ENCODE measurements around the gene CD8A. TPM values are rescaled to one million over a fixed set of nuclear protein-coding genes. Genes with fewer than 3 reads are reported as not detected.

CD8A gene
- total and polyA plus RNA-seq, 2 of the 8 experiments (the other 6 are each of a cell fraction or from before 2014, with no cell fraction given) = 0.14 to 0.39 TPM

- Histone ChIP-seq H3K23ac (ENCODE audit: insufficient read length) (no peak overlapping the region), H2AFZ (ENCODE audit: low read length) (no peak overlapping the region), H3K4me3 (ENCODE audit: extremely low read depth in 1 of 4, insufficient read depth in 2 of 4, low read depth in 3 of 4, low read length in 4 of 4) (no peak overlapping the region), H3K56ac (replicated peaks; ENCODE audit: insufficient read length, low read depth, low read length) (no peak overlapping the region), H4K20me1 (replicated peaks in 1 of 2; ENCODE audit: control insufficient read depth in 1 of 2, insufficient read depth in 2 of 2, low read length in 2 of 2) (peaks cover 0 to 4% of the 10 kb centered on the region in 2 experiments), H2BK12ac (ENCODE audit: low read depth, low read length) (no peak overlapping the region), H2BK5ac (ENCODE audit: low read depth, low read length) (no peak overlapping the region), H3K9me3 (ENCODE audit: insufficient read depth in 2 of 2, low read depth in 1 of 2, low read length in 1 of 2) (no peaks in the 10 kb centered on the region), H2AK5ac (ENCODE audit: low read depth, low read length) (no peak overlapping the region), H3K36me3 (ENCODE audit: control insufficient read depth in 2 of 4, insufficient read depth in 4 of 4, low read length in 3 of 4) (no peaks in the 10 kb centered on the region), H3K27me3 (replicated peaks in 1 of 4; ENCODE audit: control insufficient read depth in 3 of 4, extremely low read depth in 1 of 4, insufficient read depth in 3 of 4, low read length in 3 of 4) (peaks cover 6 to 17% (median 14%) of the 10 kb centered on the region in 4 experiments), H2BK15ac (ENCODE audit: low read length) (no peak overlapping the region), H2BK20ac (ENCODE audit: low read length) (no peak overlapping the region), H3K14ac (ENCODE audit: insufficient read length) (no peak overlapping the region), H3K4me2 (ENCODE audit: insufficient read depth in 1 of 2, low read depth in 2 of 2, low read length in 2 of 2) (no peak overlapping the region), H3K9ac (replicated peaks in 1 of 4; ENCODE audit: extremely low read depth in 1 of 4, low read depth in 3 of 4, low read length in 3 of 4) (no peak overlapping the region), H3K4me1 (replicated peaks in 1 of 4; ENCODE audit: control insufficient read depth in 3 of 4, insufficient read depth in 4 of 4, low read length in 3 of 4) (0 out of 7 replicates have a peak, but pooled peaks cover 0 to 1% (median 0%) of the 10 kb centered on the region in 4 experiments), H3K79me2 (ENCODE audit: control insufficient read depth in 1 of 2, insufficient read depth in 2 of 2, low read length in 2 of 2) (no peaks in the 10 kb centered on the region), H3K79me1 (ENCODE audit: low read depth, low read length) (no peaks in the 10 kb centered on the region), H3K23me2 (ENCODE audit: low read depth, low read length) (no peaks in the 10 kb centered on the region; the same call in 1 of the 2 replicates), H3K4ac (replicated peaks; ENCODE audit: insufficient read length, low read depth, low read length) (no peak overlapping the region), H3K18ac (ENCODE audit: extremely low read depth, low read length) (no peak overlapping the region), H3K27ac (ENCODE audit: low read depth, low read length) (no peak overlapping the region), H4K8ac (ENCODE audit: extremely low read depth, insufficient read depth, low read length) (no peak overlapping the region), H4K5ac (ENCODE audit: insufficient read length, low read depth, low read length) (no peak overlapping the region), H4K91ac (replicated peaks; ENCODE audit: insufficient read length, low read length) (no peak overlapping the region), H2BK120ac (replicated peaks; ENCODE audit: low read depth, low read length) (no peak overlapping the region)
- WGBS, 2 experiments (ENCODE audit: extremely low coverage in 1 of 2, insufficient coverage in 1 of 2, insufficient read length in 1 of 2, insufficient replicate concordance in 2 of 2, low coverage in 1 of 2, low lambda C conversion rate in 2 of 2, missing lambda C conversion rate in 1 of 2) = 96% methylated on average over 8 of the region's 8 CpGs; no CpG with 5 or more reads in 1 of the 2 experiments
- ChIA-PET CTCF (ENCODE audit: partially characterized antibody) (interaction anchor here (0.9 kb wide), 1 partner anchor 24 kb away, joined by 3 read pairs; no protein-coding TSS in a partner anchor), POLR2A (ENCODE audit: partially characterized antibody) (no interaction called here)
- FAIRE-seq (no peak), DNase-seq (ENCODE audit: low read depth in 1 of 2, low spot score in 2 of 2) (no peak)
- TF ChIP-seq CBX5 (IDR thresholded peaks at IDR 0.05; ENCODE audit: low read depth, low read length) = no peak
- TF ChIP-seq BACH1 (IDR thresholded peaks at IDR 0.05; ENCODE audit: low read length) = no peak
- TF ChIP-seq KDM5A (IDR thresholded peaks at IDR 0.05; ENCODE audit: low read length) = no peak
- TF ChIP-seq JUN (IDR thresholded peaks at IDR 0.05; ENCODE audit: low read depth, low read length) = no peak
- no peak for TF ChIP-seq POU5F1 (IDR thresholded peaks at IDR 0.05; ENCODE audit: low read depth, low read length)
- TF ChIP-seq KDM1A (IDR thresholded peaks at IDR 0.05; ENCODE audit: borderline replicate concordance, low read length) = no peak
- no peak for TF ChIP-seq TEAD4 (IDR thresholded peaks at IDR 0.05; ENCODE audit: low read depth, low read length)
- TF ChIP-seq POLR2AphosphoS5 (IDR thresholded peaks at IDR 0.05; ENCODE audit: low read depth, low read length) = no peak
- TF ChIP-seq NANOG (IDR thresholded peaks at IDR 0.05; ENCODE audit: insufficient read depth, low read depth, low read length, poor library complexity, severe bottlenecking) = no peak
- TF ChIP-seq ZNF274 (IDR thresholded peaks at IDR 0.05; ENCODE audit: borderline replicate concordance, extremely low read depth, low read length) = no peak
- TF ChIP-seq EGR1 (IDR thresholded peaks at IDR 0.05; ENCODE audit: borderline replicate concordance, low read depth, low read length) = no peak
Measured at GRCh38 chr2:86783615-86784339, 6.9 kb downstream of the CD8A start.
